GM10266 (cell line): ENCODE data around the gene EGR4.

Source experiments
- DNase-seq: peaks from one replicate; pipeline ENCODE4 v3.0.0; 2012; ENCODE audit errors: extremely low spot score
- TF ChIP-seq, protein P1 (sequence below): IDR thresholded peaks from 2 replicates; pipeline ENCODE4 v1.5.1; 2012; ENCODE audit warnings: mild to moderate bottlenecking, low read depth; ENCODE audit not compliant: control insufficient read depth, insufficient read depth; ENCODE audit errors: missing control alignments

The EGR4 gene

DNA sequence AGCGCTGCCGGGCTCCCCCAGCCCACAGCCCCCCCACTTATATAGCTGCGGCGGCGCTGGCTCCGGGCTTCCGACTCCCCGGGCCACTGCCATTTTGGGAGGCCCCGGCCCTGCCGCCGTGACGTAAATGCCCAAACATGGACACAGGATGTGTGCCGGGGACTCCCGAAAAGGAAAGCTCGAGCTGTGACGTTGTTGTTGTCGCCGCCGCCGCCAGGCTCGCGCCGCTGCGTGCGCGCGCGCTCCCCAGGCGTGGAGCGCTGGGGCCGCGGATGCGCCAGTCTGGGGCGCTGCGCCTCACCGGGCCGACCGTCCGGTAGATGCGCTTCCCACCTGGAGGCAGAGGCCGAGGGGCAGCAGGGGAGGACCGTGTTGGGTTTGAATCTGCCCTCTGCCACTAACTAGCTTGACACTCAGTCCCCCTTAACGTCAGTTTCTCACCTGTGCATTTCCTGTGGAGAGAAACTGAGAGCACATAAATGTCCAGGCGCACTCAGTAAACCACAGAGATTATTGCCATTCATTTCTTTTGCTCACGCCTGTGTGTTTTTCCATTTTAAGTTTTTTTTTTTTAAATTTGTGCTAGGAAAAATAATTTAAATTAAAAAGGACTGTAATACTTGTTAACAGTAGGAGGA is at the start of gene EGR4:
Gene EGR4 (minus strand): TSS at position 15 of the 638 bp plus-strand sequence. CDS start 231 bp downstream, outside the sequence.
- TF ChIP-seq, protein P1, sequence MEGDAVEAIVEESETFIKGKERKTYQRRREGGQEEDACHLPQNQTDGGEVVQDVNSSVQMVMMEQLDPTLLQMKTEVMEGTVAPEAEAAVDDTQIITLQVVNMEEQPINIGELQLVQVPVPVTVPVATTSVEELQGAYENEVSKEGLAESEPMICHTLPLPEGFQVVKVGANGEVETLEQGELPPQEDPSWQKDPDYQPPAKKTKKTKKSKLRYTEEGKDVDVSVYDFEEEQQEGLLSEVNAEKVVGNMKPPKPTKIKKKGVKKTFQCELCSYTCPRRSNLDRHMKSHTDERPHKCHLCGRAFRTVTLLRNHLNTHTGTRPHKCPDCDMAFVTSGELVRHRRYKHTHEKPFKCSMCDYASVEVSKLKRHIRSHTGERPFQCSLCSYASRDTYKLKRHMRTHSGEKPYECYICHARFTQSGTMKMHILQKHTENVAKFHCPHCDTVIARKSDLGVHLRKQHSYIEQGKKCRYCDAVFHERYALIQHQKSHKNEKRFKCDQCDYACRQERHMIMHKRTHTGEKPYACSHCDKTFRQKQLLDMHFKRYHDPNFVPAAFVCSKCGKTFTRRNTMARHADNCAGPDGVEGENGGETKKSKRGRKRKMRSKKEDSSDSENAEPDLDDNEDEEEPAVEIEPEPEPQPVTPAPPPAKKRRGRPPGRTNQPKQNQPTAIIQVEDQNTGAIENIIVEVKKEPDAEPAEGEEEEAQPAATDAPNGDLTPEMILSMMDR: peak; percentile 17
- DNase-seq: peak; percentile 98

DNA sequence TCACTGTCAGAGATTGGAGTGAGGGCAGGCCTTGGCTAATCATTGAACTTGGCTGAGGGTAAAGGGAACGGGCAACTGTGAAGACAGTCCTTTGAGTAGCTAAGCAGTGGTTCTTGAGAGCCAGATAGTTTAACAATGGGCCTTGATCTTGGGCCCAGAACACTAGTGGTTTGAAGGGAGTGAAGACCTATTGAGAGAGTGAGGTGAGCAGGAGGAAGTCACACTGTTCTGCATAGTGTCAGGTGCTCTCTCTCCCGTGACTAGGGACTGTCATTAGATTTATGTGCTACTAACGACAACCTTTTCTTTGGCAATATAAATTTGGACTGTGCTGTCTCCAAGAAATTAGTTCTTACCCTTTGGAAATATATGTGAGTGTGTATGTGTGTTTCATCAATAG is 47.7 kb upstream of the EGR4 start:
- no peak for DNase-seq
- TF ChIP-seq, protein P1: no peak

DNA sequence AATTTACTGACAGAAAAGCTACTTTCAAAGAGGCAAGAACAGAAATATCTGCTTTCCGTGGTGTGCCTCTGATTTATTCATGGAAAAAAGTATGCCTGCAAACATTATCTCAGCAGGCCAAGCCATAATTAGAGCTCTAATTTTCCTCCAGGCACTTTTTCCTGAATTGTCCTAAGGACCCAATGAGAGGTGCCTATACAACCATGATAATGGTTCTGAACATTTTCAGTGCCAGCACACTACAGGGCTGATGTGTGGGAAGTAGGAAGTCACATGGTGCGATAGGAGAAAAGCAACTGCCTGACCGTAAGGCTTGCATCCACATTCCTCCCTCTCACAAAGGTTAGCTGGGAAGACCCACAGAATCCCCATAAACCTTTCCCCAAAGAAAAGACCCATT is 45.9 kb upstream of the EGR4 start:
- no peak for DNase-seq
- TF ChIP-seq, protein P1: no peak

DNA sequence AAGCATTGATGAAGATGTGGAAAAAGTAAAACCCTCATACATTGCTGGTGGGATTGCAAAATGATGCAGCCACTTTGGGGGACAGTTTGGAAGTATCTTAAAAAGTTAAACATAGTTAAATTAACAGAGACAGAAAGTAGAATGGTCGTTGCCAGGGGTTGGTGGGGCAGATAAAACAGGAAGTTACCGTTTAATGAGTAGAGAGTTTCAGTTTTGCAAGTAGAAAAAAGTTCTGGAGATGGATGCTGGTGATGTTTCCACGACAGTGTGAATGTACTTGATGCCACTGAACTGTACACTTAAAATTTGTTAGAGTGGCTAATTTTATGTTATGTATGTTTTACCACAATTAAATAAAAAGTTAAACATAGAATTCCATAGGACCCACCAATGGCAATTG is 44.5 kb upstream of the EGR4 start:
- no peak for DNase-seq
- TF ChIP-seq, protein P1: no peak

DNA sequence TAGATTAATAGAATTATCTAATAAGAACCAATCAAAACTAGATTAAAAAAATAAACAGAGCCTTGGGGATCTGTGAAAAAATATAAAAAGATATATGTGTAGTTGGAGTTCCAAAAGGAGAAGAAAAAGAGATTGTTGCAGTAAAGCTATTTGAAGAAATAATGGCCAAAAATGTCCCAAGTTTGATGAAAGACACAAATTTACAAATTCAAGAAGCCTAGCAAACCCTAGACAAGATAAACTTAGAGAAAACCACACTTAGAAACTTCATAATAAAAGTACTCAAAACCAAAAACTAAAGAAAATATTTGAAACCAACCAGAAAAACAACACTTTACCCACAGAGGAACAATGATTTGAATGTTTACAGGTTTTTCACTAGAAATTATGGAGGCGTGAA is 41.3 kb upstream of the EGR4 start:
- no peak for DNase-seq
- TF ChIP-seq, protein P1: no peak

DNA sequence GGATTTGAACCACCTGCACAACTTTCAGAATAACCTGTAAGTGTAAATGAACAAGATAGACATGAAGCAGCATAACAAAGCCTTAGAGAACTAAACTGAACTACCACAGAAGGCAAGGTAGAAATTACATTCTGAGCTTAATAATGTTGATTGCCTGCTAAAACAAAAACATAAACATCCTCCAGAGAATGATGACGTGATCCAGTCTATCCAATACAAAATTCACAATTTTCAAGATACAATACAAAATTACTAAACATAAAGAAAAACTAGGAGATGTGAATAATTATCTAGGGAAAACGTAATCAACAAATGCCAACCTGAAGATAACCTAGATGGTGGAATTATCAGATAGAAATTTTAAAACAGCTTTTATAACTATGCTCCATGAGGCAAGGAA is 40.7 kb upstream of the EGR4 start:
- TF ChIP-seq, protein P1: no peak
- no peak for DNase-seq

DNA sequence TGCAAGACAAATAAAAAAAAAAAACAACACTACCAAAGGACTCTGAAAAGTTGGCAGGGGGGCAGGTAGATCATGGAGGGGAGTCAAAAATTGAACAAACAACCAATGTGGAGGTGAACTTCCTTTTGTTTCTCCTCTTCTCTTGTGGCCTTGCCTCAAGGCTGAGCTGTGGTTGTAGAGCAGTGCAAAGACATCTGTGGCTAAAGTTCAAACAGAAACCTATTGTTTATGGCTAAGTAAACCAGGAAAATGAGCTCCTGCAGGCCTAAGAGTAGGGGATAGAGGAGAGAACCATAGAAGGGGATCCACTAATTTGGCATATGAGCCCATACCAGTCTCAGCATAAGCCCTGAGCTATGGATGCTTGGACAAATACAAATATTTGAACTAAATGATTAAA is 40.2 kb upstream of the EGR4 start:
- TF ChIP-seq, protein P1: no peak
- DNase-seq: no peak
